Heart right ventricle (tissue), 16 donors: ENCODE data around the gene TGFB1I1. TPM values are rescaled to one million over a fixed set of nuclear protein-coding genes. Genes with fewer than 3 reads are reported as not detected.

Experiments
- ATAC-seq, 8 donors: fragments of 200-7000 bp; cut with Tn5 transposase; one replicate each; pipeline ENCODE4 v1.9.1; 2020; ENCODE audit warnings: mild to moderate bottlenecking in 8 of 8, moderate library complexity in 8 of 8, moderate number of reproducible peaks in 1 of 8
- DNase-seq, 2 donors: peaks; one replicate each; pipeline ENCODE4 v3.0.0-alpha.2; 2020
- H3K27ac ChIP-seq, 10 donors: fragments of 200-600 bp; sonication (generic) in 2 of 10; one replicate each; pipeline versions ENCODE4 v1.5.0 to v1.8.0; 2020 to 2022; ENCODE audit warnings: mild to moderate bottlenecking in 3 of 10
- H3K27me3 ChIP-seq, 7 donors: fragments of 200-600 bp; one replicate each; pipeline ENCODE4 v1.8.0; 2021 to 2022; ENCODE audit warnings: mild to moderate bottlenecking in 2 of 7
- H3K36me3 ChIP-seq, 9 donors: fragments of 200-600 bp; sonication (generic) in 1 of 9; one replicate each; pipeline versions ENCODE4 v1.5.0 to v1.8.0; 2020 to 2022; ENCODE audit warnings: mild to moderate bottlenecking in 2 of 9
- H3K4me1 ChIP-seq, 9 donors: fragments of 200-600 bp; sonication (generic) in 1 of 9; one replicate each; pipeline versions ENCODE4 v1.5.0 to v1.8.0; 2020 to 2022; ENCODE audit warnings: mild to moderate bottlenecking in 4 of 9
- H3K4me3 ChIP-seq, 10 donors: fragments of 200-600 bp; sonication (generic) in 2 of 10; one replicate each; pipeline versions ENCODE4 v1.5.0 to v1.8.0; 2020 to 2022; ENCODE audit warnings: mild to moderate bottlenecking in 7 of 10, moderate library complexity in 2 of 10
- H3K9me3 ChIP-seq, 11 donors: fragments of 200-600 bp in 10 of 11; sonication (generic) in 2 of 11; one replicate each; pipeline versions ENCODE4 v1.5.0 to v1.8.0; 2013 to 2022; ENCODE audit warnings: mild to moderate bottlenecking in 2 of 11, control low read depth in 1 of 11, moderate library complexity in 1 of 11
- CTCF ChIP-seq, 9 donors: fragments of 200-600 bp; sonication (generic) in 2 of 9; IDR thresholded peaks; one replicate each; pipeline versions ENCODE4 v1.5.0 to v1.8.0; 2021 to 2022; ENCODE audit warnings: antibody characterized with exemption in 9 of 9, mild to moderate bottlenecking in 5 of 9, moderate library complexity in 1 of 9
- WGBS, 2 donors: extraction: QIAGEN DNeasy Blood & Tissue Kit; methylation state at CpG; one replicate each; pipeline ENCODE4 v1.1.7; 2013; ENCODE audit warnings: inconsistent platforms in 1 of 2; 5-methylcytosine and 5-hydroxymethylcytosine counted together
- intact Hi-C, 10 donors: fragments of 100-400 bp; cut with DNase I; formaldehyde crosslinking; loops; one replicate each; pipeline versions ENCODE4 v1.11.1 to v1.14.2; 2022
- polyA plus RNA-seq, 2 donors: library from polyadenylated mRNA; stranded (reverse); fragments of 200-250 nt; gene quantifications; one replicate each; pipeline ENCODE4 v1.2.3, GENCODE V29; 2013
- total RNA-seq, 10 donors: library from RNA; stranded (reverse); fragmentation: NEBNext Ultra II Directional in 3 of 10; extraction: Animal tissue kit (Norgen Biotek cat#: 25700) in 3 of 10; gene quantifications; one replicate each; pipeline versions ENCODE4 v1.2.1 to v1.2.4, GENCODE V29; 2021 to 2023
- donor health status: Arrhythmogenic right ventricular cardiomyopathy.
- donor health status: ischemic (EF 13 %, LVEDD 7.1; RV severe dilation, severe dysfunction).
- donor health status: healthy with polysubstance abuse.
- donor health status: DM: no; HTN: yes; CAD: no.
- donor health status: DM: no; HTN: no; CAD: no.
- donor health status: ischemic (EF 25% LVEDD 6.9; RV normal size, moderate dysfunction).
- donor health status: ischemic (EF 25% LVEDD 5.7; RV mildly dilated, moderate dysfunction).
- donor health status: healthy.
- donor health status: DM: yes; HTN: yes; CAD: no.
- donor health status: Ischemic cardiomyopathy.
- donor health status: ischemic (EF 35%, LVEDD 5.7; RV mildly dilated, moderate dysfunction).
- donor health status: nonischemic (EF 11% LVEDD 7.7; RV severe dilation, severe dysfunction).
- donor health status: DM: yes; HTN: yes; CAD: no.
- donor health status: PGD.
- donor health status: ischemic (EF 29% LVEDD 5.4; RV normal size, mild dysfunction).
- donor health status: nonischemic (EF 23%, LVEDD 6.1; RV moderate dilation, normal function).

The TGFB1I1 gene
- total and polyA plus RNA-seq, 12 donors, result 11.3 to 43.0 (median 18.1) TPM

GRCh38 chr16:31484491-31485171, 12.7 kb downstream of the TGFB1I1 start:
- no peak for DNase-seq

GRCh38 chr16:31485571-31485970, 13.6 kb downstream of the TGFB1I1 start:
- peaks cover 0 to 30% (median 18%) of the 10 kb centered on the region in 7 donors for H3K27me3 ChIP-seq
- H3K4me1 ChIP-seq, result peaks cover 9 to 28% (median 23%) of the 10 kb centered on the region in 9 donors
- no peak for DNase-seq
- TF ChIP-seq CTCF (IDR thresholded peaks at IDR 0.05), result no peak
- H3K36me3 ChIP-seq, result peaks cover 0 to 15% (median 3%) of the 10 kb centered on the region in 9 donors
- H3K27ac ChIP-seq, result no peak overlapping the region
- H3K4me3 ChIP-seq, result no peak overlapping the region
- WGBS, 2 donors, result 93 to 94% methylated on average over 17 of the region's 17 CpGs
- intact Hi-C loops, result loop anchor here in 1 of 10 donors (10.0 kb wide), 1 partner anchor 219 kb away; no protein-coding TSS in a partner anchor
- ATAC-seq, result no peak
- no peaks in the 10 kb centered on the region for H3K9me3 ChIP-seq

More at GRCh38 chr16:31484491-31485171, 12.7 kb downstream of the TGFB1I1 start:
- peaks cover 0 to 30% (median 18%) of the 10 kb centered on the region in 7 donors for H3K27me3 ChIP-seq
- peaks cover 9 to 37% (median 26%) of the 10 kb centered on the region in 9 donors for H3K4me1 ChIP-seq
- H3K4me3 ChIP-seq, result no peak overlapping the region
- peaks cover 0 to 6% (median 0%) of the 10 kb centered on the region in 9 donors for H3K36me3 ChIP-seq
- ATAC-seq, result no peak
- no peak for TF ChIP-seq CTCF (IDR thresholded peaks at IDR 0.05)
- H3K9me3 ChIP-seq, result no peaks in the 10 kb centered on the region
- 51 to 55% methylated on average over 14 of the region's 14 CpGs for WGBS, 2 donors
- H3K27ac ChIP-seq, result no peak overlapping the region
- intact Hi-C loops, result loop anchor here in 1 of 10 donors (10.0 kb wide), 1 partner anchor 220 kb away; no protein-coding TSS in a partner anchor

- Histone ChIP-seq H3K27ac (no peak overlapping the region), H3K36me3 (peaks cover 0 to 20% (median 3%) of the 10 kb centered on the region in 9 donors), H3K9me3 (no peaks in the 10 kb centered on the region), H3K27me3 (peaks cover 0 to 30% (median 18%) of the 10 kb centered on the region in 7 donors), H3K4me3 (no peak overlapping the region), H3K4me1 (peaks cover 9 to 23% (median 19%) of the 10 kb centered on the region in 9 donors)
- 93 to 97% methylated on average over 5 of the region's 5 CpGs for WGBS, 2 donors
- ATAC-seq (no peak), DNase-seq (no peak)
- TF ChIP-seq CTCF (IDR thresholded peaks at IDR 0.05), result no peak
- intact Hi-C loops, result loop anchor here in 1 of 10 donors (10.0 kb wide), 1 partner anchor 219 kb away; no protein-coding TSS in a partner anchor
Observed at GRCh38 chr16:31486045-31486444, 14.1 kb downstream of the TGFB1I1 start.

GRCh38 chr16:31487071-31487719, 15.2 kb downstream of the TGFB1I1 start:
- H3K9me3 ChIP-seq, result no peaks in the 10 kb centered on the region
- H3K4me3 ChIP-seq, result peak overlapping the region; percentile 39 to 74 (median 62)
- intact Hi-C loops, result loop anchor here in 1 of 10 donors (10.0 kb wide), 1 partner anchor 218 kb away; no protein-coding TSS in a partner anchor
- no peak overlapping the region for H3K27ac ChIP-seq
- 12 to 14% methylated on average over 48 of the region's 48 CpGs for WGBS, 2 donors
- TF ChIP-seq CTCF (IDR thresholded peaks at IDR 0.05), result no peak
- DNase-seq (no peak), ATAC-seq (peak in 2 of 8 donors; percentile 4 to 5)
- H3K4me1 ChIP-seq, result peaks cover 9 to 21% (median 19%) of the 10 kb centered on the region in 9 donors
- H3K27me3 ChIP-seq, result peaks cover 0 to 30% (median 18%) of the 10 kb centered on the region in 7 donors
- H3K36me3 ChIP-seq, result peaks cover 0 to 31% (median 9%) of the 10 kb centered on the region in 9 donors
